Upper lobe of left lung (tissue), 4 donors: Measurements from ENCODE around the gene GALK2.
"Not testable (repeated sequence)": the region's sequence is repeated elsewhere in the genome, so short reads cannot be mapped to it uniquely, and the experiment has no call there.

Experiments used
- CTCF ChIP-seq, 6 experiments: fragments of 450-650 bp in 4 of 6; fragments of 200-600 bp in 2 of 6; sonication (generic) in 2 of 6; IDR thresholded peaks; one replicate each; pipeline ENCODE4 v1.5.1; 2016 to 2019; ENCODE audit warnings: antibody characterized with exemption in 6 of 6
- POLR2A ChIP-seq, 4 donors: fragments of 450-650 bp; IDR thresholded peaks; one replicate each; pipeline ENCODE4 v1.5.1; 2016 to 2017; ENCODE audit warnings: antibody characterized with exemption in 4 of 4, mild to moderate bottlenecking in 2 of 4
- POLR2AphosphoS5 ChIP-seq, 2 donors: sonication (generic); formaldehyde crosslinking; IDR thresholded peaks; one replicate each; pipeline ENCODE4 v1.5.1; 2017; ENCODE audit warnings: antibody characterized with exemption in 2 of 2

GRCh38 chr15:49208102-49208501, 38.1 kb downstream of the GALK2 start:
- TF ChIP-seq POLR2AphosphoS5, CTCF, POLR2A (IDR thresholded peaks at IDR 0.05): not testable (repeated sequence)
